ENCODE results near the gene SOX3.

The SOX3 gene

DNA sequence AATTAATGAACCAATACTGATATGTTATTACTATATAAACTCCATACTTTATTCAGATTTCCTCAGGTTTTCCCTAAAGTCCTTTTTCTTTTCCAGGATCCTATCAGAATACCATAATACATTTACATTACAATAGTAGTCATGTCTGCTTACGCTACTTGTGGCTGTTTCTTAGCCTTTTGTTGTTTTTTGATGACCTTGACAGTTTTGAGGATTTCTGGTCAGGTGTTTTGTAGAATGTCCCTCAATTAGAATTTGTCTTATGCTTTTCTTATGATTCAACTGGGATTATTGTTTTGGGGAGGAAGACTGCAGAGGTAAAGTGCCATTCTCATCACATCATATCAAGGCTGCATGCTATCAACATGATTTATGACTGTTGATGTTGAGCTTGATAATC lies 9.1 kb downstream of the SOX3 start:
- no peak for DNase-seq (ENCODE audit: low spot score)

DNA sequence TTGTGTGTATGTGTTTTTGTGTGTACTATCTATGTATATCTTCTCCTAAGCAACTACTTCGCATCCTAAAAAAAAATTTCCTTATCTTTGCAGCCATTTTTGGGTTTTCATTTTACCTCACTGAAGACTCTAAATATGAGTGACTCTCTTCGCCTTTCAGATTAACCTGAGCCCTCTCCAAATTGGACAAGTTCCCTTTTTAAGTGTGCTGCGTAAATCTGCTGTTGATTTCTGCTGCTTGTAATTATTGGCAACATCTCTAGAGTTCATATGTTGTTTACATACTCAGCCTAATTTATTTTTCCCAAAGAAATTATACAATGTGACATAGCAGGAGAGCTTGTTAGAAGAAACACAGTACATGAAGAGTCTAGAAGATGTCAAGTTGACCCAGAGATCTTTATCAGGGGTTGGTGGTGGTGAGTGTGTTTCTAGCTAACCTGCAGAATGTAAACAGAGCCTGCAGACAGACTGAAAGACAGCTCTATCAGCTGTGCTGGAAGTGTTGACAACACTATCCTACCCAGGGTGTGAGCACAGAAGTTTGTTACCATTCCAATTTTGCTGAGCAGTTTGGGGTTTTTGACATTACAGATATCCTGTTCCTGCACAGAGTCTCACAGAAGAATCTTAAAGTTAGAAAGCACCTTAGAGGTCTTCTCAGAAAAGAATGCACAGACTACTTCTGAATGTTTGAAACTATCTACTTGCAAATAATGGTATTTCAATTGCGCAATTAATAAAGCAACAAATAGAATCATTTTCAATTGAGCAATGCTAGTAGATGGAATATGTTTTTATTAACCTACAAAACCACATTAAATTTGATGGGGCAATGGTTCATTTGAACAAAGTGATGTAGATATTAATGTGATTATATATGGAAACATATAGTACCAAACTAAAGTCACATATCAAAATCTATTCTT lies 12.5 kb downstream of the SOX3 start:
- DNase-seq (ENCODE audit: low spot score): no peak

DNA sequence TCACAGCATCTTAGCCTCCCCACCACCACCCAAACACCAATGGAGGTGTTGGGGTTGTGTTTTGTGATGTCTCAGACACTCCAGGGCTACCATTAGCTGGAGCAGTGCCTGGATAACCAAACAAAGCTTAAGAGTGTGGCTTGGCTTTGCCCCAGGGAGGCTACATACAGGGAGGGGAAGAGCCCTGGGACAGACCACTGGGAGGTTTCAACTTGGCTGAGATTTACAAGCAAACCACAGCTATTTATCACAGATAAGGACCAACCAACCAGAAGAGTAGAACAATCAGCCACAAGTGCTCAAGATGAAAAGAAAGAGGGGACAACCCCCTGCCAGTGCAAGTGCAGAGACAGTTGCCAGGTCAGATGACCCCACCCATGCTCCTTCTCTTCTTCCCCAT lies 24.1 kb downstream of the SOX3 start:
- no peak for DNase-seq (ENCODE audit: low spot score)

DNA sequence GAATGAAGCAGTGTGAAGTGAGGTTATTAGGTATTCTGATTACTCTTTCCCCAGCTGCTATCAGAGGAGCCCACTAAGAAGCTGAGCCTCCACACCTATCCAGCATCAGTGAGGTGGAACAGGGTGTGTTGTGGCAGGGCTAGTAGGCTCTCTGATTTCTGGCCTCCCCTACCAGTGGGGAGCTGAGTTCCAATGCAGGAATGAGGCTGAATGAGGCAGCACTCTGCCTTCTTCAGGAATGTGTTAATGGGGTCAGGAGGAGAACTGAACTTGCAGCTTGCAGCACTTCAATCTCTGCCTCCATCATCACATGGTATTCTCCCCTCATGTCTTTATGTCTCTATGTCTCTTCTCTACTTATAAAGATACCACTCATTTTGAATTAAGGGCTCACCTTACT lies 26.9 kb downstream of the SOX3 start:
- DNase-seq (ENCODE audit: low spot score): no peak

DNA sequence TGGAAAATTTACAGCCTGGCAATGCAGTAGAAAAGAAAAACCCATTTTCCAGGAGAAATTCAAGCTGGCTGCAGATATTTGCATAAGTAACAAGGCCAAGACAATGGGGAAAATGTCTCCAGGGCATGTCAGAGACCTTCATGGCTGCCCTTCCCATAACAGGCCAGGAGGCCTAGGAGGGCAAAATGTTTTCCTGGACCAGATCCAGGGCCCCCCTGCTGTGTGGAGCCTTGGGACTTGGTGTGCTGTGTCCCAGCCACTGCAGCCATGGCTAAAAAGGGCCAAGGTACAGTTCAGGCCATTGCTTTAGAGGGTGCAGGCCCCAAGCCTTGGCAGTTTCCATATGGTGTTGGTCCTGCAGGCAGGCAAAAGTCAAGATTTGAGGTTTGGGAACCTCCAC lies 29.8 kb downstream of the SOX3 start:
- no peak for DNase-seq (ENCODE audit: low spot score)

DNA sequence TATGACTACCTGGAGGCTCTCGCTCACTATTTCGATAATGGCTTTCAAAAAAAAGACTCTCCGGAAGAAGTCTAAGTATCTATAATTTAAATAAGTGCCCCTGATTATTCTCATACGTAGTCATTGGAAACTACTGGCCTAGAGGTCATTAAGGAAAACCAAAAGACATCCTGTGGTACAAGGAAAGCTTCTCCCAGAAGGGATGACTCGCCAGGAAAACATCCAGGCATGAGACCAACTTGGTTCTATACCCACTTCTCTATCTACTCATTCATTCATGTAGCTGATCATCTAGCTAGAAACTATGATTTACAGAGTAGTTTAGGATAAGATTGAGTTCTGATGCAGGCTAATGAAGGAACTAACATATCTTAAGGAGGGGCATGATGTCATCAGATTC lies 37.7 kb downstream of the SOX3 start:
- DNase-seq (ENCODE audit: low spot score): no peak

Measured in ecto neural progenitor cell (in vitro differentiated cells).